Esophagus muscularis mucosa (tissue), 4 donors: Measurements from ENCODE around the gene TMPRSS11D. TPM values are rescaled to one million over a fixed set of nuclear protein-coding genes. Genes with fewer than 3 reads are reported as not detected.

Experiments
- DNase-seq: peaks from one replicate; pipeline ENCODE4 v3.0.0-alpha.2; 2017; ENCODE audit errors: extremely low spot score
- H3K27ac ChIP-seq, 4 donors: fragments of 200-600 bp; sonication (generic); replicated peaks in 1 of 4; 1 replicate in 3 of 4; 2 replicates in 1 of 4; pipeline ENCODE4 v1.5.1; 2016 to 2019; ENCODE audit warnings: mild to moderate bottlenecking in 1 of 4
- H3K27me3 ChIP-seq, 4 donors: fragments of 200-600 bp; sonication (generic); one replicate each; pipeline versions ENCODE4 v1.5.1 to v1.6.0; 2016 to 2019
- H3K36me3 ChIP-seq, 4 donors: fragments of 200-600 bp; sonication (generic); one replicate each; pipeline ENCODE4 v1.5.1; 2016 to 2019
- H3K4me1 ChIP-seq, 4 donors: fragments of 200-600 bp; sonication (generic); one replicate each; pipeline ENCODE4 v1.5.1; 2016 to 2019
- H3K4me3 ChIP-seq, 4 donors: fragments of 200-600 bp; sonication (generic); 1 replicate in 2 of 4; 2 replicates in 2 of 4; pipeline ENCODE4 v1.5.1; 2016 to 2019; ENCODE audit warnings: mild to moderate bottlenecking in 4 of 4, moderate library complexity in 1 of 4
- H3K9me3 ChIP-seq, 4 donors: fragments of 200-600 bp; sonication (generic); 1 replicate in 3 of 4; 2 replicates in 1 of 4; pipeline ENCODE4 v1.5.1; 2016 to 2019
- CTCF ChIP-seq, 3 experiments: fragments of 200-600 bp in 2 of 3; fragments of 450-650 bp in 1 of 3; sonication (generic) in 2 of 3; IDR thresholded peaks; one replicate each; pipeline ENCODE4 v1.5.1; 2017 to 2019; ENCODE audit warnings: antibody characterized with exemption in 3 of 3, mild to moderate bottlenecking in 2 of 3, moderate library complexity in 1 of 3
- EP300 ChIP-seq: sonication (generic); formaldehyde crosslinking; IDR thresholded peaks from one replicate; pipeline ENCODE4 v1.6.1; 2017; ENCODE audit warnings: antibody characterized with exemption
- POLR2A ChIP-seq: fragments of 450-650 bp; IDR thresholded peaks from one replicate; pipeline ENCODE4 v1.6.1; 2017; ENCODE audit warnings: antibody characterized with exemption, moderate library complexity, mild to moderate bottlenecking, low read depth
- POLR2AphosphoS5 ChIP-seq, 2 donors: sonication (generic); formaldehyde crosslinking; IDR thresholded peaks; one replicate each; pipeline ENCODE4 v1.6.1; 2017; ENCODE audit warnings: antibody characterized with exemption in 2 of 2
- WGBS: methylation state at CpG from one replicate; pipeline ENCODE4 v1.1.5; 2018; 5-methylcytosine and 5-hydroxymethylcytosine counted together
- intact Hi-C: fragments of 100-400 bp; cut with DNase I; formaldehyde crosslinking; loops from one replicate; pipeline ENCODE4 v1.15.1; 2023
- total RNA-seq, 4 donors: library from RNA; depleted of rRNA; stranded (reverse); fragments of >200 nt; gene quantifications; one replicate each; pipeline versions ENCODE4 v1.1.0 to v1.2.1, GENCODE V29; 2016

Gene TMPRSS11D
- not detected for total RNA-seq

GRCh38 chr4:67883902-67884301 lies at the start of gene TMPRSS11D:
TMPRSS11D (minus strand) TSS chr4:67884002; CDS start chr4:67883933, 69 bp downstream.
- no peak for DNase-seq
- Histone ChIP-seq H3K27me3 (no peaks in the 10 kb centered on the region), H3K27ac (no peak within 1 kb of the TSS), H3K4me3 (no peak within 1 kb of the TSS), H3K4me1 (no peaks in the 10 kb centered on the region), H3K36me3 (no peaks in the 10 kb centered on the region), H3K9me3 (no peaks in the 10 kb centered on the region)
- WGBS: 80% methylated on average over 1 of the region's 1 CpG
- intact Hi-C loops: no loop called here
- TF ChIP-seq CTCF (IDR thresholded peaks at IDR 0.05) (no peak), POLR2AphosphoS5 (IDR thresholded peaks at IDR 0.05) (no peak), EP300 (no peak), POLR2A (no peak)

- Histone ChIP-seq H3K36me3 (no peaks in the 10 kb centered on the region), H3K4me3 (no peak overlapping the region), H3K9me3 (no peaks in the 10 kb centered on the region), H3K27me3 (no peaks in the 10 kb centered on the region), H3K27ac (no peak overlapping the region), H3K4me1 (no peaks in the 10 kb centered on the region)
- DNase-seq: no peak
- no peak for TF ChIP-seq POLR2A
- TF ChIP-seq POLR2AphosphoS5 (IDR thresholded peaks at IDR 0.05): no peak
- TF ChIP-seq EP300: no peak
- no peak for TF ChIP-seq CTCF (IDR thresholded peaks at IDR 0.05)
- intact Hi-C loops: no loop called here
- 90% methylated on average over 5 of the region's 5 CpGs for WGBS
Observed at GRCh38 chr4:67933038-67933437, 49.2 kb upstream of the TMPRSS11D start.

- H3K27me3 ChIP-seq: no peaks in the 10 kb centered on the region
- DNase-seq: no peak
- H3K4me3 ChIP-seq: no peak overlapping the region
- WGBS: 85% methylated on average over 3 of the region's 3 CpGs
- no peak overlapping the region for H3K27ac ChIP-seq
- H3K4me1 ChIP-seq: no peaks in the 10 kb centered on the region
- TF ChIP-seq POLR2A (no peak), POLR2AphosphoS5 (IDR thresholded peaks at IDR 0.05) (no peak), CTCF (IDR thresholded peaks at IDR 0.05) (no peak), EP300 (no peak)
- intact Hi-C loops: no loop called here
- H3K9me3 ChIP-seq: no peaks in the 10 kb centered on the region
- no peaks in the 10 kb centered on the region for H3K36me3 ChIP-seq
Observed at GRCh38 chr4:67931256-67931655, 47.5 kb upstream of the TMPRSS11D start.

- H3K9me3 ChIP-seq: no peaks in the 10 kb centered on the region
- no peak for DNase-seq
- intact Hi-C loops: no loop called here
- H3K4me3 ChIP-seq: no peak overlapping the region
- 76% methylated on average over 3 of the region's 3 CpGs for WGBS
- TF ChIP-seq CTCF (IDR thresholded peaks at IDR 0.05): no peak
- TF ChIP-seq POLR2A: no peak
- TF ChIP-seq EP300: no peak
- no peak for TF ChIP-seq POLR2AphosphoS5 (IDR thresholded peaks at IDR 0.05)
- H3K36me3 ChIP-seq: no peaks in the 10 kb centered on the region
- no peak overlapping the region for H3K27ac ChIP-seq
- no peaks in the 10 kb centered on the region for H3K27me3 ChIP-seq
- H3K4me1 ChIP-seq: no peaks in the 10 kb centered on the region
Observed at GRCh38 chr4:67929426-67929825, 45.6 kb upstream of the TMPRSS11D start.

- WGBS: 22% methylated on average over 3 of the region's 3 CpGs
- TF ChIP-seq POLR2AphosphoS5 (IDR thresholded peaks at IDR 0.05) (no peak), POLR2A (no peak), EP300 (no peak), CTCF (IDR thresholded peaks at IDR 0.05) (no peak)
- no peak for DNase-seq
- H3K9me3 ChIP-seq: no peaks in the 10 kb centered on the region
- H3K27ac ChIP-seq: no peak overlapping the region
- no peaks in the 10 kb centered on the region for H3K4me1 ChIP-seq
- intact Hi-C loops: no loop called here
- no peak overlapping the region for H3K4me3 ChIP-seq
- H3K36me3 ChIP-seq: no peaks in the 10 kb centered on the region
- H3K27me3 ChIP-seq: no peaks in the 10 kb centered on the region
Observed at GRCh38 chr4:67928546-67928945, 44.7 kb upstream of the TMPRSS11D start.
